Measurements from ENCODE around the gene EXOC1. TPM values are rescaled to one million over a fixed set of nuclear protein-coding genes. Genes with fewer than 3 reads are reported as not detected.

EXOC1 gene
- total and polyA plus RNA-seq, 4 donors = 18.4 to 63.6 (median 27.3) TPM

DNA sequence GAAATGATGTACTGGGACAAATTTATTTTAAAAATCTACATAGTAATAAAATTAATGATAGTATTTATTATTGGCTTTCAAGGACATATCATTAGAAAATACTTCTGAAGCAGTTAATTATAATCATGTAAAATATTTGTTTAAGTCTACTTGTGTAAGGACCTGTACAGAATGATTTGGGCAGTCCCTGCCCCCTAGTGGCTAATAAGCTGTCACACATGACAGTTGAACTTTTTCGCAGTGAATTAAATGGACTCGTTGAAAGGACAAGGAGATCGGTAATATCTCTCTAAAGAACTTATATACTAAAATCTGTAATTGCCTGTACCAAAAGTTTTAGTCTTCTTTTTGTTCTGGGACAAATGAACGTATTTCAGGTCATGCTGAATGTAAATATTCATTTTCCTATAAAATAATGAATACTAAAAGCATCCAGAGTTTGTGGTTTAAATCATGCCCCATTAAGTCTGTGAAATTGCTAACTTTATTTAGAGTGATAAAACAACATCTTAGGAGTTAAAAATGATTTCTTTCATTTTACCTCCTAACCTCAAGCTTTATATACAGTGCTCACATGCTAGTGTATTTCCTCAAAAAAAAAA lies 13.6 kb downstream of the EXOC1 start:
- Histone ChIP-seq H3K36me3 (ENCODE audit: control insufficient read depth in 4 of 4, insufficient read depth in 4 of 4, low read length in 4 of 4) (peaks cover 10 to 40% (median 20%) of the 10 kb centered on the region in 4 donors), H3K27ac (ENCODE audit: low read depth in 1 of 2, low read length in 1 of 2) (no peak overlapping the region), H3K9ac (ENCODE audit: insufficient read depth in 1 of 2, low read length in 2 of 2) (no peak overlapping the region), H3K9me3 (ENCODE audit: control insufficient read depth in 4 of 4, insufficient read depth in 3 of 4, low read length in 3 of 4) (no peaks in the 10 kb centered on the region), H3K4me1 (ENCODE audit: control insufficient read depth in 5 of 5, insufficient read depth in 5 of 5, low read length in 5 of 5) (peaks cover 0 to 7% (median 0%) of the 10 kb centered on the region in 5 donors), H3K27me3 (ENCODE audit: control insufficient read depth in 3 of 3, insufficient read depth in 3 of 3, low read length in 2 of 3) (no peaks in the 10 kb centered on the region), H3K4me3 (no peak overlapping the region)
- TF ChIP-seq, protein P1, sequence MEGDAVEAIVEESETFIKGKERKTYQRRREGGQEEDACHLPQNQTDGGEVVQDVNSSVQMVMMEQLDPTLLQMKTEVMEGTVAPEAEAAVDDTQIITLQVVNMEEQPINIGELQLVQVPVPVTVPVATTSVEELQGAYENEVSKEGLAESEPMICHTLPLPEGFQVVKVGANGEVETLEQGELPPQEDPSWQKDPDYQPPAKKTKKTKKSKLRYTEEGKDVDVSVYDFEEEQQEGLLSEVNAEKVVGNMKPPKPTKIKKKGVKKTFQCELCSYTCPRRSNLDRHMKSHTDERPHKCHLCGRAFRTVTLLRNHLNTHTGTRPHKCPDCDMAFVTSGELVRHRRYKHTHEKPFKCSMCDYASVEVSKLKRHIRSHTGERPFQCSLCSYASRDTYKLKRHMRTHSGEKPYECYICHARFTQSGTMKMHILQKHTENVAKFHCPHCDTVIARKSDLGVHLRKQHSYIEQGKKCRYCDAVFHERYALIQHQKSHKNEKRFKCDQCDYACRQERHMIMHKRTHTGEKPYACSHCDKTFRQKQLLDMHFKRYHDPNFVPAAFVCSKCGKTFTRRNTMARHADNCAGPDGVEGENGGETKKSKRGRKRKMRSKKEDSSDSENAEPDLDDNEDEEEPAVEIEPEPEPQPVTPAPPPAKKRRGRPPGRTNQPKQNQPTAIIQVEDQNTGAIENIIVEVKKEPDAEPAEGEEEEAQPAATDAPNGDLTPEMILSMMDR (IDR thresholded peaks at IDR 0.05; ENCODE audit: control extremely low read depth, extremely low read depth) = peak; percentile 67
- WGBS, 2 donors = 11 to 18% methylated on average over 4 of the region's 4 CpGs
- ATAC-seq (ENCODE audit: insufficient read depth, low FRiP score) = peak; percentile 74
- peak in 2 of 3 donors; percentile 66 to 68 for DNase-seq

DNA sequence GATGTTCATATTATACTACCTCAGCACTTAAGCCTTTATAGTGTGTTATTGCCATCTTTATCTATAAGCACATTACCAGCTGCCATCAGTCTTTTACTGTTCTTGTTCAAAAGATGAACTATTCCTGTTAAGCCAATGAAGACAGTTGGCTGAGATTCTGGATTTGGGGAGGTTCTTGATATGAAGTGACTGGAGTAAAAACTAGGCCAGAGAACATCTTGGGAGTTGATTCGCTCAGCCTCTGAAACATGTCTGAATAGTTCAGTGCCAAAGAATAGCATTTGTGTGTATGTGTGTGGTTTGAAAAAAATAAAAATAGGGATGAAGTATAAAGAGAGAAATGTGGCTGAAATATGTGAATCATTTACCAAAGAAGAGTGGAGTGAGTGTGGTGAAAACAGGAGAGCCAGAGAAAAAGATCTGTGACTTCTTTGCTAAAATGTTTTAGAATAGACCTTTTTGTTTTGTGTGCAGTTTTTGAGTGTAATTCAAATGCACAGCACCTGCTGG lies 15.2 kb downstream of the EXOC1 start:
- WGBS, 2 donors = 95 to 98% methylated on average over 1 of the region's 1 CpG

DNA sequence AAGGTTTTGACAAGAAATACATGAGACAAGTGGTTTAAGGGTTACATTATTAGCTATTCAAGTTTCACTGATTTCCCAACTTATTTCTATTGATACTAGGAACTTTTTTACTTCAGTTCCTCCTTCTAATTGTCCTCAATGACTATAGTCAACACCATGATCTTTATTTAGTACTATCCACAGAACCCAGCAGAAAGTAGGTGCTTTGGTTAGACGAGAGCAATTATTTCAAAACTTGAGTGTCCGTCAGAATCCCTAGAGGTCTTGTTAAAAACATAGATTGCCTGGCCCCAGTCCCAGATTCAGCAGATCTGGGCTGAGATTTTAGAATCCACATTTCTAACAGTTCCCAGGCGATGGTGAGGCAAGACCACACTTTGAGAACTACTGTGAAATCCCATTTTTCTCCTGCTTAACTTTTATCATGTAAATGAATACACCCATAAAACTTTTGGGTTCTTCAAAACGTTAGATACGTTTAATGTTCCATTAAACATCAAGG lies 17.9 kb downstream of the EXOC1 start:
- peaks cover 0 to 7% (median 0%) of the 10 kb centered on the region in 5 donors for H3K4me1 ChIP-seq (ENCODE audit: control insufficient read depth in 5 of 5, insufficient read depth in 5 of 5, low read length in 5 of 5)
- H3K9me3 ChIP-seq (ENCODE audit: control insufficient read depth in 4 of 4, insufficient read depth in 3 of 4, low read length in 3 of 4) = no peaks in the 10 kb centered on the region
- H3K27ac ChIP-seq (ENCODE audit: low read depth in 1 of 2, low read length in 1 of 2) = no peak overlapping the region
- TF ChIP-seq, protein P1 (IDR thresholded peaks at IDR 0.05; ENCODE audit: control extremely low read depth, extremely low read depth) = no peak
- 65 to 69% methylated on average over 5 of the region's 5 CpGs for WGBS, 2 donors
- H3K9ac ChIP-seq (ENCODE audit: insufficient read depth in 1 of 2, low read length in 2 of 2) = no peak overlapping the region
- H3K27me3 ChIP-seq (ENCODE audit: control insufficient read depth in 3 of 3, insufficient read depth in 3 of 3, low read length in 2 of 3) = no peaks in the 10 kb centered on the region
- H3K4me3 ChIP-seq = no peak overlapping the region
- H3K36me3 ChIP-seq (ENCODE audit: control insufficient read depth in 4 of 4, insufficient read depth in 4 of 4, low read length in 4 of 4) = peaks cover 8 to 32% (median 25%) of the 10 kb centered on the region in 4 donors
- DNase-seq (peak in 1 of 3 donors; percentile 13), ATAC-seq (ENCODE audit: insufficient read depth, low FRiP score) (no peak)

More for the DNA sequence above, 15.2 kb downstream of the EXOC1 start:
- Histone ChIP-seq H3K27ac (ENCODE audit: low read depth in 1 of 2, low read length in 1 of 2) (no peak overlapping the region), H3K9me3 (ENCODE audit: control insufficient read depth in 4 of 4, insufficient read depth in 3 of 4, low read length in 3 of 4) (no peaks in the 10 kb centered on the region), H3K9ac (ENCODE audit: insufficient read depth in 1 of 2, low read length in 2 of 2) (no peak overlapping the region), H3K4me3 (no peak overlapping the region), H3K27me3 (ENCODE audit: control insufficient read depth in 3 of 3, insufficient read depth in 3 of 3, low read length in 2 of 3) (no peaks in the 10 kb centered on the region), H3K4me1 (ENCODE audit: control insufficient read depth in 5 of 5, insufficient read depth in 5 of 5, low read length in 5 of 5) (peaks cover 0 to 7% (median 0%) of the 10 kb centered on the region in 5 donors), H3K36me3 (ENCODE audit: control insufficient read depth in 4 of 4, insufficient read depth in 4 of 4, low read length in 4 of 4) (peaks cover 6 to 40% (median 24%) of the 10 kb centered on the region in 4 donors)
- TF ChIP-seq, protein P1 (IDR thresholded peaks at IDR 0.05; ENCODE audit: control extremely low read depth, extremely low read depth) = no peak
- DNase-seq (no peak), ATAC-seq (ENCODE audit: insufficient read depth, low FRiP score) (no peak)
